ENCODE measurements around the gene SNTB2.

DNA sequence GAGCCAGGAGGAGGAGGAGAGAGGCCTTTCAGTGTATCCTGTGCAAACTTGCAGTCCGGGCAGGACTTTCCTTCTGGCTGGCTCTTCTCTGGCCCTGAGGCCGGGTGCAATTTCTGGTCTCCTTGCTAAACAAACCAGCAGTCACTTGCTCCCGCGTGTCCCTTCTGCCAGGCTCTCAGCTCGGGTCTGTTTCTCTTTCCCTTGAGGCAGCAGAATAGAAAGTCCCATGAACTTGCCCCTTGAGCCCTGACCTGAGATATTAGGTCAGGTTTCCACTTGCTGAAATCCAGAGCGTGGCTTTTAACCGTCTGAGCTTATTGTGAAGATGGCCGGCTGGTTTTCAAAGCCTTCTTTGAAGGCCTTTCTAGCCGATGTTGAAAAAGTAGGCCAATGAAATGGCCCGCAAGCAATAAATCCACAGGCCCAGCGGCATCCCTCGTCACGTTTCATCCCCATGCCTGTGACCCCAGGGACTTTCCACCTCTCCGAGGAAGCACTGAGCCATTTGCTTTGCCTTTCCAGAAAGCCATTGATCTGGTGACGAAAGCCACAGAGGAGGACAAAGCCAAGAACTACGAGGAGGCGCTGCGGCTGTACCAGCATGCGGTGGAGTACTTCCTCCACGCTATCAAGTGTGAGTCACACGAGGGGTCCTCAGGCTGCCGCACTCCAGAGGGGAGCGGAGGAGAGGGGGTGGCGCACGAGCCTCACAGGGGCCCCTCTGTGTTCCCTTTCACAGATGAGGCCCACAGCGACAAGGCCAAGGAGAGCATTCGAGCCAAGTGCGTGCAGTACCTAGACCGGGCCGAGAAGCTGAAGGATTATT lies 128.7 kb downstream of the SNTB2 start:
- TF ChIP-seq, protein P1, sequence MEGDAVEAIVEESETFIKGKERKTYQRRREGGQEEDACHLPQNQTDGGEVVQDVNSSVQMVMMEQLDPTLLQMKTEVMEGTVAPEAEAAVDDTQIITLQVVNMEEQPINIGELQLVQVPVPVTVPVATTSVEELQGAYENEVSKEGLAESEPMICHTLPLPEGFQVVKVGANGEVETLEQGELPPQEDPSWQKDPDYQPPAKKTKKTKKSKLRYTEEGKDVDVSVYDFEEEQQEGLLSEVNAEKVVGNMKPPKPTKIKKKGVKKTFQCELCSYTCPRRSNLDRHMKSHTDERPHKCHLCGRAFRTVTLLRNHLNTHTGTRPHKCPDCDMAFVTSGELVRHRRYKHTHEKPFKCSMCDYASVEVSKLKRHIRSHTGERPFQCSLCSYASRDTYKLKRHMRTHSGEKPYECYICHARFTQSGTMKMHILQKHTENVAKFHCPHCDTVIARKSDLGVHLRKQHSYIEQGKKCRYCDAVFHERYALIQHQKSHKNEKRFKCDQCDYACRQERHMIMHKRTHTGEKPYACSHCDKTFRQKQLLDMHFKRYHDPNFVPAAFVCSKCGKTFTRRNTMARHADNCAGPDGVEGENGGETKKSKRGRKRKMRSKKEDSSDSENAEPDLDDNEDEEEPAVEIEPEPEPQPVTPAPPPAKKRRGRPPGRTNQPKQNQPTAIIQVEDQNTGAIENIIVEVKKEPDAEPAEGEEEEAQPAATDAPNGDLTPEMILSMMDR (IDR thresholded peaks at IDR 0.05; ENCODE audit: extremely low read depth in 1 of 2, insufficient read depth in 1 of 2, low read depth in 1 of 2, low read length in 2 of 2) = no peak
- TF ChIP-seq EZH2 (IDR thresholded peaks at IDR 0.05; ENCODE audit: borderline replicate concordance, low read depth, low read length, severe bottlenecking) (no peak), POLR2AphosphoS5 (IDR thresholded peaks at IDR 0.05; ENCODE audit: insufficient read depth, low read depth, low read length) (no peak), POLR2A (IDR thresholded peaks at IDR 0.05; ENCODE audit: low read depth, low read length) (no peak), FOS (IDR thresholded peaks at IDR 0.05; ENCODE audit: borderline replicate concordance, insufficient read depth, low read length) (no peak), JUN (IDR thresholded peaks at IDR 0.05; ENCODE audit: borderline replicate concordance, insufficient read depth, insufficient read length, low read depth) (no peak), MYC (IDR thresholded peaks at IDR 0.05; ENCODE audit: low read depth, low read length) (no peak), GATA2 (IDR thresholded peaks at IDR 0.05; ENCODE audit: insufficient read depth, insufficient read length, low read depth, low read length) (no peak)
- TF ChIP-seq, protein P2, sequence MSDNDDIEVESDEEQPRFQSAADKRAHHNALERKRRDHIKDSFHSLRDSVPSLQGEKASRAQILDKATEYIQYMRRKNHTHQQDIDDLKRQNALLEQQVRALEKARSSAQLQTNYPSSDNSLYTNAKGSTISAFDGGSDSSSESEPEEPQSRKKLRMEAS (IDR thresholded peaks at IDR 0.05; ENCODE audit: insufficient read depth, insufficient read length) = no peak

All from endothelial cell of umbilical vein (primary cell).